NCI-H1105 treated with DMSO at 0.1 percent for 48 hours (cell line): ENCODE data around the gene ARHGAP22.

Experiments used
- DNase-seq: peaks from one replicate; lab custom pipeline; 2025; lab: John Stamatoyannopoulos, UW

ARHGAP22 gene

DNA sequence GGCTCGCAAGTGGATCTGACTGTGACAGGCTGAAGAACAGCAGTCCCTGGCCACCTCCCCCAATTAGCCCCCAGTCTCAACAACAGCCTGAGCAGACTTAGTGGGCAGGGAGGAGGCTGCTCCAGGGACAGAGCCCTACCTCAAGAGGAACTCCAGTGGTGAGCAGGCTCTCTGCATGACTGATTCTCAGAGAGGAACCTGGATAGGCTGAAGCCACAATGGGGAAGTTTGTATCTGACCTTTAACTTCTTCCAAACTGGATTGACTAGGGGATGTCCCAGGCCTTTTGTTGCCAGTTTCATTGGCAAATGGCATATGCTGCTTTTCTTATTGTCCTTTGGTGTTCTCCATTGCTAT is 93.0 kb downstream of the ARHGAP22 start:
- DNase-seq = no peak

DNA sequence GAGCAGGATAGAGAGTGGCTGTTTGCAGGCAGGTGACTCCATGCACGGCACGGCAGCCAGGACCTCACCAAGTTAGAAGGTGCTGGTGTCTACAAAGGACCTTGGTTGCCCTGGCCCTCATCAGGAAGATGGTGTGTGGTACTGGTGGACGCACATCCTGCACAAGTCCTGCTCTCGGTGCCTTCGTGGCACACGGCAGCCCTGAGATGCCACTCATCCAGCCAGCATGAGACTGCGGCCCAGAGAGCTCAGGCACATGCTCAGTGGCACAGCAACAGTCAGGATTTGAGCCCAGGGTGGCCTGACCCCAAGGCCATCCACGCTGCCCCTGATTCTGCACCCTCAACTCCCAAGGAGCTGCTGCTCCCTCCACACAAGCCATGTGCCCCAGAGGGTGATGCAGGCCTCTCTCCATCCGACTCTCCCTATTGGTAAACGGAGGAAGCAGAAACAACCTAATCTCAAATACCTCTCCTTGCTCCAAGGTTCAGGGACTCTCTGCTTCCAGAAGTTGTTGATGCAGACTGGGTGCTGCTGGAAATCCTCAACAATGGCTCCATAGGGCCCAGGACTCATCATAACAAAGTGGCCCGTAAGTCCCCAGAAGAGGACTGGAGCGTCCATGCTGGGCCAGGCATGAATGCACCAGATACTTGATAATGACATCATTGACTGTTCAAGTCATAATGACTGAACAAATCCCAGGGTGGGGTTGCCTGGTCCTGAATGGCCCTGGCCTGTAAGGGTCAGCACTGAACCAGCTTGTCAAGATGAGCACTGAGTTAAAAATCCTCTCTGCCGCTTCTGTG is 93.6 kb downstream of the ARHGAP22 start:
- DNase-seq = no peak

DNA sequence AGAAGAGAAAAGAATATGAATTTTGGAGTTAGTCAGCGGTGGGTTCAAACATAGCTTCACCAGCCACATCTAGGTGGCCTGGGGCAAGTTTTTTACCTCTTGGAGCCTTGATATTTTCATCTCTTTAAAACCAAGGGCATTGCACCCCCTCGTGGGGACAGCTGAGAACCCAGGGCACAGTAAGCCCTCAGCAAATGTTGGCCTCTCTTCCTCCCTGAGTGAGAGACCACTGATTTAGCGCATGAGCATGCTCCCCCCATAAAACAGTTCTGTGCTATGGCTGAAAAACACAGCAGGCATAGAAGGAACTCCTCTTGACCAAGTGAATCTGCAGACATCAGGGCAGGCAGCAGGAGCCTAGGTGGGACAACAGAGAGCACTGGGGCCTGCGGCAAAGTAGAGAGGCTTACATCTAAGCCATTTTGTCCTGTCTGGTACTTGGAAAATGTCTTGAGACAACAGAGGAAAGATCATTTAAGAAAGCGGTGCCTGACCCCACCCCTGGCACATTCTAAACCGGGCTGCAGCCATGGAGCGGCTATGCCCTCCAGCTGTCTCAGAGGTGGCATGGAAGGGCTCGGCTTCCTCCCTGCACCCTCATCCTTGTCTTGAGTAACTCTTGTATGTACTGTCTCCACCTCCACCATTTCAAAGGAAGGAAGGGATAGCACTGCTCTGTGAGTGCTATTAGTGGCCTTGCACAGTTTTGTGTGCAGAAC is 94.7 kb downstream of the ARHGAP22 start:
- no peak for DNase-seq

DNA sequence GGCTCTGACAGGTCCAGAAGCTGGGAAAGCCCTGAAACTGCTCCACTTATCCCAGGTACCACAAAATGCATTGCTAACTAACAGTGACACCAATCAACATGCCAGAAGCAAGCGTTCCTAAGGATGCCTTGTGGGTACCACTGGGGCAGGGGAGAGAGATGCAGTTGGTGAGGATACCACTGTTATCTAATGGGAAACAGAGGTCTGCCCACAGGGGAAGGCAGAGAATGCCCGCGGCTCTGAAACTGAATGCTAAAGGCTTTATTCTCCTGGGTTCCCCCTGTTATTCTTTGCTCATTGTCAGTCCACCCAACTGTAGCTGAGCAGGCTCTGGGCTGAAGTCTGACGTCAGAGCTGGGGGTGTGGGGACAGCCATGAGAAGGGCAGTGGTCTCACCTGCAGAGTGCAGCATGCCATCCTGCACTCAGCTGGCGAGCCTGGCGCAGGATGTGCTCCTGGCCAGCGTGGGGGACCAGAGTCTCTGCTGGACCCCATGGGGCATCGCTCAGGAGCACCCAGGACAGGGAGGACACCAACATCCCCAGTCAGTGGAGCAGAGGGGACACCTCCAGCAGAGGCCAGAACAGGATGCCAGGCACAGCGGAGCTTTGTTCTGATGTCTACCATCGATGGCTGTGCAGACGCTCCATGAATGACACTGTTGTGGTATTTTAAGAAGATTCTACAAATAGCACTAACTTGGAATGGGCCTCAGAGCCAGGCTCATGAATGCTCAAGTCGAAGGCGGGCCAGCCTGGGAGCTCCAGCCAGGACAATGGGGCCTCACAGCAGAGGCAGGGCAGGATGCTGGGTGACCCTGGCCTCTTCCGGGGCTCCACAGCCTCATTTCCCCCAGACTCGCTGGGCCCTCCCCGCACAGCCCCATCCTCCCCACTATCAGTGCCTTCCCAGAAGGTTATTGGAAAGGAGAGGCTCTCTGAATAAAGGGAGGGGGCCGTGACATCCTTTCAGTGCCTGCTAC is 95.8 kb downstream of the ARHGAP22 start:
- no peak for DNase-seq

DNA sequence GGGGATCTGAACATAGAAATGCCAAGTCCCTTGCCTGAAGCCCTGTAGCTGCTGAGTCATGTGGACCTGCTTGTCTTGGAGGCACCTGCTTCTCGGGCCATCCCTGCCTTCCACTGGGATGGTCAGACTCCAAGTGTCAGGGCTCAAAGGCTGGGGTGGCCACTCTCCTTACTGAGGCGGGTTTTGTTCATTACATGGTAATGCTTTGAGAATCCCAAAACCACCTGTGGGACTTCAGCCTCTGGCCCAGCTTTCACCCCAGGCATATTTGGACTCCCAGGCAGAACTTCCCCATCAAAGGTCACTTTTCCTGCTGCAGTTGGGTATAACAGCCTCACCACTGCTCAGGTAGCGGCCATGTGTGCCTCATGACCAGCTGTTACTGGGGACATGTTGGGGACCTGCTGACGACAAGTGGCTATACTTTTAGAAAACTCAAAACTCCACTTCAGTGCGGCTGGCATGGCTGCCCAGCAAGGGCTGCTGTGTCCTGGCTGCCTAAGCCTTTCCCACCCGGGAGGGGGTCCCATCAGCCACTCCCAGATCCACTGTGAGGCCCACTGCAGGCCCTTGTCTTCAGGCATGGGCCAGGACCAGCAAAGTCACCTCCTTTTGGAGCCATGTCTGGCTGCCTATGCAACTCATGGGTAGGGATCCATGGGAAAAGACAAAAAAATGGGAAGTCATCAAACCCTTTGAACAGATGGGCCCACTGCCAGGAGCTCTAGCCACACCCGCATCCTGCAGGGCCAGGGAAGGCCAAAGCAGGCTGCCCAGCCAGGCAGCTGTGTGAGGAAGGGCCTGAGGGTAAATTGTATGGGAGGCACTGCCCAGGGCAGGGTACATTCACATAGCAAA is 96.7 kb downstream of the ARHGAP22 start:
- no peak for DNase-seq

DNA sequence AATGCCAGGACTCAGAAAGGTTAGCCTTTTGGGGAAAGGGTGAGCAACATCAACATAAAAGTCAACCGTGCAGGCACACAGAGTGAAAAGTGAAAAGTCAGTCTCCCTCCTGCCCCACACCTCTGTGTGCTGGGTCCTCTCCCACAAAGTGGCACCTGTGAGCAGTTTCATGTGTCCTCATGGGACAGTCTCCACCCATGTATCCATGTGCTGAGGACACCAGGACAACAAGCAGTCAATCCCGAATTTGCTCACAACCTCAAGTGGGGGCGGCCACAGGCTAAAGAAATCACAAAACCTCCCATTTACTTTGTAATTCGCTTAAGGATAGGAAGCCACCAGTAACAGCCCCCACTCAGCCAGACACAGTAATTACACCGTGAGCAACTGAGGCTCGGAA is 97.4 kb downstream of the ARHGAP22 start:
- no peak for DNase-seq

DNA sequence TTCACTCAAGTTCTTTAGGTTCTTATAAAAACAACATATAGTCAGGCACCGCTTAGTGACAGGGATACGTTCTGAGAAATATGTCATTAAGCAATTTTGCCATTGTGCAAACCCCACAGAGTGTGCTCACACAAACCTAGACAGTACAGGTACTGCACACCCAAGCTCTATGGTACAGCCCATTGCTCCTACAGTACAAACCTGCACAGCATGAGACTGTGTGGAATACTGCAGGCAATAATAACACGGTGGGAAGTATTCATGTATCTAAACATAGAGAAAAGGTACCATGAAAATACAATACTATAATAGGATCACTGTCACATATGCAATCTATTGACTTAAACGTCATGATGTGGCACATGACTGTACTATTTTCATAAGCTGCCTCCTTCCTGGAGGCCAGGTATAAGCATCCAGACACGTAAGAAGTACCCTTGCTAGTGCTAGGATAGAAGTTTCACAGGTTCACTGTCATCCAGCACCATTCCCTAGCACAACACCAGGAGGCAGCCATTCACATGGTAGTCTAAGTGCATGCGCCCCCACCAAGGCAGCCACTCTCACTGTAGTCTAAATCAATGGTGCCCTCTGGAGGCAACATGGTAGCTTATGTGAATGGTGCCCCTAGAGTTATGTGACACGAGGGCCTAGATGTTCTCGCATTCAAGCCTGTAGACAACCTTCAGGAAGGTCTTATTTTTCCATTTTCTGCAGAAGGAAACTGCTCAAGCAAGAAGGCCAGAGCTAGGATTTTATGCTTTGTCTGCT is 98.5 kb downstream of the ARHGAP22 start:
- no peak for DNase-seq

DNA sequence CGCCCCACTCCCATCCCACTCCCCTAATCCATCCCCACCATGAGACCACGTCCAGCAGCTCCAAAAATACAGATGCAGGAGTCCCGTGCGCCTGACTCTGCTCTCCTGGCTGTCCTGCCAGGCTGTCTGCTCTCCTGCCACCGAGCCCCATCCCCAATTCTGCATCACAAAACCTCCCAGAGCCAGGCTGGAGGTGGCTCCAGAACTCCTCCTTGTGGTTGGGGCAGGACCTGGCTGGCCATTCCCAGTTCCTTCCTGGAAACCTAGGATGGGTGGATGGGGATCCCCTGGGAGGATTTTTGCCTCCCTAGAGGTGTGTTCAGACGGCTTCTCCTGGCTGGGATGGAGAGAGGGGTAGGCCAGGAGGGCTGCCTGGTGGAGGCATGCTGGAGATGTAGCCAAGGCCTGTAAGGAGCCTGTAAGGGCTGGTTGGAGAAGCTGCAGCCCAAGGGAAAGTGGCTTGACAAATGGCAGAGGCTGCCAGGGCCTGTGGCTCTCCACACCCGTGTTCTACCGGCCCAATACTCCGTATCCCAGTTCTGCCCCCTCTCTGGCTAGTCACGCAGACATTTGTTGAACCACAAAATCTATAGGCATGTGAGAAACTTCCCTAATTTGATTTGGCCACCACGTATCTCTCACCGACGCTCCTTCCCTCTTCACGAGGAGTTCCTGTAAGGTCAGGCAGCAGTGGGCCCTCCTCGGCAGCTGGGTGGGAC is 99.3 kb downstream of the ARHGAP22 start:
- DNase-seq = no peak

DNA sequence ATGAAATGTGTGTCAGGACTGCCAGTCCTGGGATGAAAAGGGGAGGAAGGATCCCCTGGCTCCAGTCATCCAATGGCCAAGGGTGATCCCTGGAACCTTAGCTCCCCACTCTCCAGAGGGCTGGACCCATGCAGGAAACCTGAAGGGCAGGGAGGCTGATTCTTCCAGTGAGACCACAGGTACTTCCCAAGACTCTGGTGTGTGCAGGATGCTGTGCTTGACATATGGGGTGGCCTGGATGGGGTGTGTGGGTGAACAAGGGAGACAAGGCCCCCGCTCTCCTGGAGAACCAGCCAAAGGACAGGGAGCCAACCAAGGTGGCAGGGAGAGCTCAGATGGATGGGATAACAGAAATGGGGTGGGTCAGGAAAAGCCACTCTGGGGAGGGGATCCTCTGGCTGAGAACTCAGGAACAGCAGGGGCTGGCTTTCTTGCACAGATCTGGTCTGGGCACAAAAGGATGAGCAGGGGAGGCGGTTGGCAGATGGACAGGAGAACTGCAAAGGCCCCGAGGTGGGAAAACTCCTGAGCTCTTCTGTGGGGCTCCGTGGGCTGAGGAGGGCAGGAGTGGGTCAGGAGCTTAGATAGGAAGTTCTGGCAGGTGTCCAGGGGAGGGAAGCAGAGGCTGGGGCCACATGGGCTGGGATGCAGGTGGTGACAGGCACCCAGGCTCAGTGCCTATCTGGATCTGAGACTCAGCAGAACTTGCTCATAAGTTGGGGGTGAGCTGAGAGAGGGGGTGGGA is 100.6 kb downstream of the ARHGAP22 start:
- no peak for DNase-seq

DNA sequence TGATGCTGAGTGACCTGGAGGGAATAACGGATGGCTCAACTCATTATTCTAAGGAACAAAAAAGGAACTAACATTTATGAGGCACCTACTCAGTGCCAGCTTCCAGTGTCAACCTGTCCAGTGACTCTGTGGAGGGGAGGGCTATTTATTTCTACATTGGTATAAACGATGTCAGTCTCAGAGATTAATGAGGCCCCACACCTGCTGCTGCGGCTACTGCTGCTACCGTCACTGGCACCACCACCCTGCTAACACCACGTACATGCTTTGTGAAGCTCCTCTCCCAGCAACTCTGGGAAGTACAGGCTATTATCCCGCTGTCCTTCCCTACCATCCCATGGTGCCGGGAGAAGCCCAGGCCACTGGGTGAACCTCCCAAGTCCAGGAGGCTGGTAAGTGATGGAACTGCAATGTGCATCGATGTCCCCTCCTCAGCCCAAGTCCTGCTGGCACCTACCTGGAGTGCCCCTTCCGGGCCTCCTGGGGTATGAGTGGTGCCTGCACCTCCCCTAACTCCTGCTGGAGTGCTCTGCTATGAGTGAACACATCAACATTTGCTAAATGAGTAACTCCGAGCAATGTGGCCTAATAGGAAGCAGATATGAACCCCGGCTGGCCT is 101.5 kb downstream of the ARHGAP22 start:
- no peak for DNase-seq

DNA sequence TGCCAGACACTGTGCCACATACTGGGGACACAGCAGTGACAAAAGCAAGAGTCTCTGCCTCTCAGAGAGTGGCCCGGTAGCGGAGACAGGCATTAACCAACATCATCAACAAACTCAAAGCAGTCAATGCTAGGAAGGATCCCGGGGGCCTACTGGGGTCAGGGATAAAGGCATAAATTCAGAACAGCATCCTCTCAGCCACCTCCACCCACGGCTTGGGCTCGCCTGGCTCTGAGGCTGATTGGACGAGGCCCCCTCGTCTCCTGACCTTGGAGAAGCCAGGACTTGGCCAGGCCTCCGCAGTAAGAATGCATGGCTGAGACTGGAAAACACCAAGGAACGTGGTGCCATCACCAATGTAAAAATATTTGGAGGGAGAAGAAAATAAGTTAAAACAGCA is 102.1 kb downstream of the ARHGAP22 start:
- no peak for DNase-seq

DNA sequence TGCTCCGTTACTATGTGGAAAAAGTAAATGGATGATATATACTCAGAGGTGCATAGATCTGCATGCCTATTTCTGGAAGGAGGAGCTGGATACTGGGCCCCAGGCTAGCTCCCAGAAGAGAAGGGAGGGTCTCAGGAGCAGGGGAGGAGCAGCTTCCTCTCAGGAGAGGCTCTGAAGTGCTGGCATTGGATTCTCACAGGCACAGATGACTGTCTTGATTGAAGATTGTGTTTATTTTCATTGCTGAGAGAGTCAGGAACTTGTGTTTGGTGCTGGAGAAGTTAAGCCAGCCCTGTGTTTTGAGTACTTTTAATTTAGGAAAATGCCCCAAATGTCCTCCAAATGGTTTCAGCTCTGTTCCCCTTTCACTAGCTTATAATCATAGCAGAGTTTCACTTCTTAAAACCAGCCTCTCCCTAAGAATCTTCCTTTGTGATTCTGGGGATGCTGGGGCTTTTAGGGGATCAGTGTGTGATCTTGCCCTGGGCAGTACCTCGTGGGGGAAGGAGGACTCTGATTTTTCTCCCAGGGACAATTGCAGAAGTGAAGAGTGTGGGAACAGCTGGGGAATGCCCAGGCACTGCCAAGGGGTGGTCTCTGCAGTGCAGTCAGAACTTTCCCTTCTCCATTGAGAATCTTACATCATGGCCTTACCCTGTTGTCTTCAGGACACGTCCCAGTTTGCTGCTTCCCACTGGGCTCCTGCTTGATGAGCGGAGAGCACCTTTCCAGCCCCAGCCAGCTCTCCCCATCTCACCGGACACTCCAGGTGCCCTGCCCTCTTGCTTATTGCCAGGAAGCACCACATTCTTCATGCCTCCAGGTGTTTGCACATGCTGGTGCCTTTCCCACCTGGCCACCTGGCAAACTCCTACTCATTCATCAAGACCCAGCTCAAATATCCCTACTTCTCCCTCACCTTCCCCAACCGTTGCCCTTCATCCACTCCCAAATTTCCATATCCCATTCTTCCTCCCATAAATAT is 102.8 kb downstream of the ARHGAP22 start:
- DNase-seq = no peak

DNA sequence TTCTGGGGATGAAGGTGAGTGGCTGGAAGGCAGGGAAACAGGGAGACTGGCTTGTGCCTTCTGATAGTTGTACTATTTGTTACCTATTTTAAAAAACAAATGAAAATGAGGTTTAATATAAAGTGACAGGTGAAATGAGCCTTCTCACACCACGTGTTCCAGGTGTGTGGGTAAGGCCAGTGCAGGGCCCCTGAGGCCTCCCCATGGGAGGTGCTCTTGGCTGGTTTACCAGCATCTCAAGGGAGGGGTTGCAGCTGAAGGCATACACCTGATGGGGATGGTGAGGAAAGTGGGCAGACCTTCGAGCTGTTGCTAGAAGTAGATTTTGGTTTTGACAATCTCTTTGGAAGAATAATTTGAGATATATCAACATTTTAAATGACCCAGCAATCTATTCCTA is 103.6 kb downstream of the ARHGAP22 start:
- no peak for DNase-seq

DNA sequence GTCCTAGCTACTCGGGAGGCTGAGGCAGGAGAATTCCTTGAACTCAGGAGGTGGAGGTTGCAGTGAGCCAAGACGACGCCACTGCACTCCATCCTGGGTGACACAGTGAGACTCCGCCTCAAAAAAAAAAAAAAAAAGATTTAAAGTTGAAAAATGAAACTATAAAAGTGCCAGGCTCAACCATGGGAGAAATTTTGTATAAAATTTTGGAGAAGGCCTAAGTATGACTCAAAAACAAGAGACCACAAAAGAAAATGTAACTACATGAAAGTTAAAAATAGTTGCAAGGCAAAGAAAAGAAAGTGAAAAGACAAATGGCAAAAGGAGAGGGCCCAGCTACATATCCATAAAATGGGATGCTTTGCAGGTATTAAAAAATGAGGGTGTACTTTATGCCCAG is 104.1 kb downstream of the ARHGAP22 start:
- DNase-seq = no peak

DNA sequence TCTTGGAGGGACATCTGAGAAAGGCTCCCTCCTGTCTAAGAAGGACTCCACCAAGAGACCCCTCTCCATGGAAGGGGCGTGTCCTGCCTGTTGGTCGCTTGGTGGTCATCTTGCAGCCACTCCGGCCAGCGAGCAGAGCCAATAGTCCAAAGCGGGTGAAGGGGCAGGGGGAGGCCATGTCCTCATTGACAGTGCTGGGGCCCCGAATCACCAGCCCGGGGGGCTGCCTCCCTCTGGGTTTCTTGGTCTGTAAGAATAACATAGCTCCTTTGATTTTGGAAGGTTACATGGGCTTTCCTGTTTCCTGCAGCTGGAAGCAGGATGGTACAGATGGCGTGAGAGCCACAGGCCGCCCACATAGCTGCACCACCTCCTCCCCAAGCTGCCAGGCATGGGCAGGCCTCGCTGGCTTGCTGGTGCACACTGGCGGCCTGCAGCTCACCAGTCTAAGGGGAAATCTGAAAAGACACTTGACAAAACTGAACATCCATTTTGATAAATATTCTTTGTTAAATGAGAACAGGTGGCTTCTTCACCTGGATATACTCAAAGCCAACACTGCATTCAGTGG is 105.8 kb downstream of the ARHGAP22 start:
- no peak for DNase-seq

DNA sequence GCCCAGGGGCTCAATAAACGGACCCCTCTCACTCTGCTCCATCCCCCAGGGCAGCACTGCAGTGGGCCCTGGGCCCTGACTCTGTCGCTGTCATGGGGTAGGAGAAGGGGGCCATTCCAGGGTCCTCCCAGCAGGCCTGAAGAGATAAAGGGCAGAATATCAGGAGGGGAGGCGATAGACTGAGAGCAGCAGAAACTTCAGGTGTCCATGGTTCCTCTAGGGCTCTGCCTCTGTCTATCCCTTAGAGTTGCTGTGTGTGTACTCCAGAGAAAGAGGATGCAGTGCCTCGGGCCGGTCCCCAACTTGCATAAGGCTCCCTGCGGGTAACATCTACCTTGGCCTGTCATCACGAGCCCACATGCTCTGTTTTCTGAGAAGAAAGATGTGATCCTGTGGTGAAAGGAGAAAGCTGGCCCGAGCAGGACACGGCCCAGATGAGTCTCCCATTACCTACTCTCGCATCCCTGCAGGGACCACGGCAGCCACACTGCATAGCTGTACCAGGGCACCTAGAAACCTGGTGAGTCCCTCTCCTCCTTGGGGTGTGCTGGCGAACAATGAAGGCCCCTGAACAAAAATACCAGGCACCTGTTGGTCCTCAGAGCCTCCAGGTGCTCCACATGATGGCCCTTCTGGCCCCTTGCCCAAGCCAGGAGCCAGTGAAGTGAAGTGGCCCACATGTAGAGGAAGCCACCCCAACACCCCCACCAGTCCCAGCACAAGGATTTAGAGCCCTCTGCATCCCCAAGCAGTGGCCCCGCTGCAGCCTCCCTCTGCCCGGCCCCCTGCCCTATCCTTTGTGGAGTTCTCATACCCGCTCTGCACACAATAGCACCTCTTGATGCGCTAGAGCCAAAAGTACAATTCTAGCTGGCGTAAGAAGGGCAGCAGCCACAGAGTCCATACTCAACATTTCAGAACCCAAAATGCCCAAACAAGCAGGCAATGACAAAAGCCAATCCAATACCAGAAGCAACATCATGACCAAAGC is 106.8 kb downstream of the ARHGAP22 start:
- no peak for DNase-seq
